ENCODE measurements around the gene ACP7. TPM values are rescaled to one million over a fixed set of nuclear protein-coding genes. Genes with fewer than 3 reads are reported as not detected.

ACP7 gene
- total RNA-seq, 1 experiment from 2014 or later = not detected

GRCh38 chr19:39155741-39156140 is 71.6 kb downstream of the ACP7 start:
- no peak for DNase-seq (ENCODE audit: low read depth)
- in situ Hi-C loops (cut with HindIII; ENCODE audit: low pct_unique_long_range_greater_than_20kb, low sequenced_read_pairs) = no loop called here

- in situ Hi-C loops (cut with HindIII; ENCODE audit: low pct_unique_long_range_greater_than_20kb, low sequenced_read_pairs) = no loop called here
- peak; percentile 25 for DNase-seq (ENCODE audit: low read depth)
Measured at GRCh38 chr19:39156326-39157230, 72.4 kb downstream of the ACP7 start.

GRCh38 chr19:39157275-39157996 is 73.3 kb downstream of the ACP7 start:
- in situ Hi-C loops (cut with HindIII; ENCODE audit: low pct_unique_long_range_greater_than_20kb, low sequenced_read_pairs) = no loop called here
- no peak for DNase-seq (ENCODE audit: low read depth)

GRCh38 chr19:39157997-39158389 is 73.8 kb downstream of the ACP7 start:
- DNase-seq (ENCODE audit: low read depth) = no peak
- in situ Hi-C loops (cut with HindIII; ENCODE audit: low pct_unique_long_range_greater_than_20kb, low sequenced_read_pairs) = no loop called here

GRCh38 chr19:39158646-39159260 is 74.6 kb downstream of the ACP7 start:
- DNase-seq (ENCODE audit: low read depth) = no peak
- in situ Hi-C loops (cut with HindIII; ENCODE audit: low pct_unique_long_range_greater_than_20kb, low sequenced_read_pairs) = no loop called here

- in situ Hi-C loops (cut with HindIII; ENCODE audit: low pct_unique_long_range_greater_than_20kb, low sequenced_read_pairs) = no loop called here
Measured at GRCh38 chr19:39160523-39160861, 76.3 kb downstream of the ACP7 start.

More at GRCh38 chr19:39160523-39160861, 76.3 kb downstream of the ACP7 start:
- no peak for DNase-seq (ENCODE audit: low read depth)

Other genes with a start within 250 kb of the ACP7 start
- 501 and 509 TPM in 2 replicates for gene HNRNPL, start 234.4 kb upstream of the ACP7 start, total RNA-seq (2014; rRNA removed; shearing (Covaris generic); ENCODE audit: low replicate concordance)
- 9.9 and 12.6 TPM in 2 replicates for gene RINL, start 206.1 kb upstream of the ACP7 start, total RNA-seq (2014; rRNA removed; shearing (Covaris generic); ENCODE audit: low replicate concordance)
- 53.9 and 58.1 TPM in 2 replicates for gene SIRT2, start 184.8 kb upstream of the ACP7 start, total RNA-seq (2014; rRNA removed; shearing (Covaris generic); ENCODE audit: low replicate concordance)
- gene NFKBIB, start 184.4 kb upstream of the ACP7 start, total RNA-seq (2014; rRNA removed; shearing (Covaris generic); ENCODE audit: low replicate concordance) = 48.3 and 50.3 TPM in 2 replicates
- 1.0 TPM in 1 of 2 replicates, not detected in the other for gene CCER2, start 172.2 kb upstream of the ACP7 start, total RNA-seq (2014; rRNA removed; shearing (Covaris generic); ENCODE audit: low replicate concordance)
- 46.3 and 77.4 TPM in 2 replicates for gene SARS2, start 153.6 kb upstream of the ACP7 start, total RNA-seq (2014; rRNA removed; shearing (Covaris generic); ENCODE audit: low replicate concordance)
- 184 and 200 TPM in 2 replicates for gene MRPS12, start 153.4 kb upstream of the ACP7 start, total RNA-seq (2014; rRNA removed; shearing (Covaris generic); ENCODE audit: low replicate concordance)
- 129 and 142 TPM in 2 replicates for gene FBXO17, start 108.6 kb upstream of the ACP7 start, total RNA-seq (2014; rRNA removed; shearing (Covaris generic); ENCODE audit: low replicate concordance)
- gene FBXO27, start 51.8 kb upstream of the ACP7 start, total RNA-seq (2014; rRNA removed; shearing (Covaris generic); ENCODE audit: low replicate concordance) = 28.1 and 50.7 TPM in 2 replicates
- 23.1 and 28.0 TPM in 2 replicates for gene PAK4, start 41.4 kb downstream of the ACP7 start, total RNA-seq (2014; rRNA removed; shearing (Covaris generic); ENCODE audit: low replicate concordance)
- not detected in 2 replicates for gene NCCRP1, start 112.6 kb downstream of the ACP7 start, total RNA-seq (2014; rRNA removed; shearing (Covaris generic); ENCODE audit: low replicate concordance)
- not detected in 2 replicates for gene SYCN, start 119.9 kb downstream of the ACP7 start, total RNA-seq (2014; rRNA removed; shearing (Covaris generic); ENCODE audit: low replicate concordance)
- not detected in 2 replicates for gene IFNL3, start 160.6 kb downstream of the ACP7 start, total RNA-seq (2014; rRNA removed; shearing (Covaris generic); ENCODE audit: low replicate concordance)
- not detected in 2 replicates for gene IFNL4, start 164.5 kb downstream of the ACP7 start, total RNA-seq (2014; rRNA removed; shearing (Covaris generic); ENCODE audit: low replicate concordance)
- not detected in 2 replicates for gene IFNL2, start 184.0 kb downstream of the ACP7 start, total RNA-seq (2014; rRNA removed; shearing (Covaris generic); ENCODE audit: low replicate concordance)
- not detected in 2 replicates for gene IFNL1, start 212.0 kb downstream of the ACP7 start, total RNA-seq (2014; rRNA removed; shearing (Covaris generic); ENCODE audit: low replicate concordance)
- 0.52 and 2.0 TPM in 2 replicates for gene LRFN1, start 236.5 kb downstream of the ACP7 start, total RNA-seq (2014; rRNA removed; shearing (Covaris generic); ENCODE audit: low replicate concordance)

Measured in Caki2 (cell line).